RWPE1 (cell line): ENCODE data around the gene SMARCD1.

ENCODE experiments used
- CTCF ChIA-PET: fragments of 350-600 bp; sonication (Branson Sonifier 250); formaldehyde crosslinking; extraction: SDS; loops from one replicate; lab custom pipeline; 2021; lab: Yijun Ruan, JAX
- POLR2A ChIA-PET: fragments of 400-600 bp; formaldehyde crosslinking; extraction: SDS; loops from one replicate; lab custom pipeline; 2020; ENCODE audit warnings: antibody characterized with exemption; ENCODE audit not compliant: low non-redundant PET; lab: Yijun Ruan, JAX
- DNase-seq: peaks from one replicate; pipeline ENCODE4 v3.0.0; 2012; ENCODE audit warnings: low spot score
- H3K27ac ChIP-seq: fragments of 450-650 bp; 2 replicates; pipeline ENCODE4 v1.5.1; 2017
- CTCF ChIP-seq: fragments of 450-650 bp; conservative IDR thresholded peaks from 2 replicates; pipeline ENCODE4 v1.5.1; 2017; ENCODE audit warnings: low read depth, mild to moderate bottlenecking

Gene SMARCD1

DNA sequence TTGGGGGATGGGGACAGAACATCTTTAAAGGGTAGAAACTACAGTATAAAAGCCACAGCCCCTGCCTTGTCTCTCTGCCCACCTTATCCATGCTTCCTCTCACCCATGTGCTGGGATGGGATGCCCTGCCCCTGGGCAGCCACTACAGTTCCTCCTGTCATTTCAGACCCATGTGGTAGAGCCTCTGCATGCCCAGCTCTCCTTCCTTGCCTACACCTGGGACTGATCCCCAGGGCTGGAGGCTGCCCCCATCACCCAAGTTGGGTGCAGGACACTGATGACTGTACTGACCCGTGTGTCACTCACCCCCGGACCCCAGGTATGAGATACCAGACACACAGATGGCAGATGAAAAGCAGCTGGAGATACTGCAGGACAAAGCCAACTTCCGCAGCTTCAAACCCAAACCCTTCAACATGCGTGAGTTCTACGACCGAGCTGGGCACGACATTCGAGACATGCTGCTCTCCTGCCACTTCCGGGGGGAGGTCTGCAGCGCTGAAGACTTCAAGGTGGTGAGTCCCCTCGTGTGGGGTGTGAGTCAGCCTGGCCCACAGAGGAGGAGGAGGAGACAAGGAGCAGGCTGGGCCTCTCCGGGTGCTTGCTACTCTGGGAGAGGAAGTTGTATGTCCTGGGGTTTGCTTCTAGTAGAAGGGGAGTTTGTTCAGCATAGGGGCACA is 25.6 kb upstream of the SMARCD1 start:
- ChIA-PET CTCF (interaction anchor here (0.6 to 4.0 kb wide), 4 partner anchors 11 to 221 kb away, joined by 3 to 18 read pairs (median 10); no protein-coding TSS in a partner anchor), POLR2A (no interaction called here)
- no peak for TF ChIP-seq CTCF
- DNase-seq, result no peak
- peak overlapping the region; percentile 6; the same call in 1 of the 2 replicates for H3K27ac ChIP-seq

- CTCF ChIA-PET, result interaction anchor here (0.6 to 4.0 kb wide), 4 partner anchors 10 to 221 kb away, joined by 3 to 18 read pairs (median 10); no protein-coding TSS in a partner anchor
- peak overlapping the region; percentile 6; the same call in 1 of the 2 replicates for H3K27ac ChIP-seq
- DNase-seq, result no peak
- POLR2A ChIA-PET, result no interaction called here
- TF ChIP-seq CTCF, result no peak
These were observed 25.0 kb upstream of the SMARCD1 start for GRCh38 chr12:50060120-50060468.

DNA sequence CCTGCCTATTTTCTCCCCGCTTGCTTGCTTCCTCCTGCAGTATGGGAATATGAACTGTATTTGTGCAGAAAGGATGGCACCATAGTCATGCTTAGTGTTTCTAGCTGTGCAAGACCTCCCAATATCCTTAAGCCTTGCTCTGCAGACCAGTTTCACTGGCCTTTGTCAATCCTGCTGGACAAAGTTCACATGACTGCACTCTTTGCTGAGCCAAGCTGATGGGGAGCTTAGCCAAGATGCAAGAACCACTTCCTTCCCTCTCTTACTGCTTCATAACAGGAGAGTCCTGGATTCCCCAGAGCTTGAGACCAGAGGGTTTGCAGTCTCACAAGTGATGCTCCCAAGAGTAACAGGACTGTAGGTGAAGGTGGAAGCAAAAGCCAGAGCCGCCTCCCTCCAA is 24.0 kb upstream of the SMARCD1 start:
- no peak for DNase-seq
- ChIA-PET POLR2A (no interaction called here), CTCF (interaction anchor here (1.0 to 4.0 kb wide), 3 partner anchors 9 to 94 kb away, joined by 3 to 18 read pairs (median 14); no protein-coding TSS in a partner anchor)

DNA sequence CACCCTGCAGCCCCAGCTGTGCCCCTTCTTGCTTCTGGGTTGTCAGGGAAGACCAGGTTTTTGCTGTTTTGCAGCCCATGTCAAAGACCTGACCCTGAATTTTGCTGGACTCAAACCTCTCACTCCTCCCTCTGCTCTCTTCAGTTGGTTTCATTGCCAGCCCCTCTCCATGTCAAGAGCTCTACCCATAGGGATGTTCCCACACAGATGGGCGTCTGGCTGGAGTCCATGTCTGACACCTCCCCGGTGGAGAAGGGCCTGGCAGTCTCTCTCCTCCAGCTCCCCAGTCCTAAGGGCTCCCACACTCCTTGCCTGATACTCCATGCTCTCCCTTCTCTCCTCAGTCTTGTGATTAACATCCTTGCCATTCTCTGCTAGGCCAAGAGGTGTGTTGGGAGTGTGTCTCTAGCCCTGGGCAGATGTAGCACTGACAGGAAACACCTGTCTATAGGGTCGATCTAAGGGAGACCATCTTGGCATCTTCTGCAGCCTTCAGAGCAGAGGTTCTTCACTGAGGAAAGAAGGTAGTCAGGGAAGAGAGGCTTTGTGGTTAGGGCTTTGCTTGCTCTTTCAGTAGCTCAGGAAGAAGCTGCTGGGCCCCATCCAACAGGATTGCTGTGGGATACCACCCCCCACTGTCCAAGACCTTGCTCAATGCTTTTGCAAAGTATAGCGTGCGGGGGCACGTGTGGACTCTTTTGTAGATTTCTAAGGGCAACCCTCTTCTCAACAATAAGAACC is 23.0 kb upstream of the SMARCD1 start:
- ChIA-PET POLR2A (no interaction called here), CTCF (interaction anchor here (0.6 to 1.0 kb wide), 2 partner anchors 23 to 81 kb away, joined by 4 to 5 read pairs; no protein-coding TSS in a partner anchor)
- no peak for TF ChIP-seq CTCF
- no peak for DNase-seq
- peak overlapping the region; percentile 85 for H3K27ac ChIP-seq

More for the DNA sequence above, 24.0 kb upstream of the SMARCD1 start:
- H3K27ac ChIP-seq, result no peak overlapping the region
- no peak for TF ChIP-seq CTCF

DNA sequence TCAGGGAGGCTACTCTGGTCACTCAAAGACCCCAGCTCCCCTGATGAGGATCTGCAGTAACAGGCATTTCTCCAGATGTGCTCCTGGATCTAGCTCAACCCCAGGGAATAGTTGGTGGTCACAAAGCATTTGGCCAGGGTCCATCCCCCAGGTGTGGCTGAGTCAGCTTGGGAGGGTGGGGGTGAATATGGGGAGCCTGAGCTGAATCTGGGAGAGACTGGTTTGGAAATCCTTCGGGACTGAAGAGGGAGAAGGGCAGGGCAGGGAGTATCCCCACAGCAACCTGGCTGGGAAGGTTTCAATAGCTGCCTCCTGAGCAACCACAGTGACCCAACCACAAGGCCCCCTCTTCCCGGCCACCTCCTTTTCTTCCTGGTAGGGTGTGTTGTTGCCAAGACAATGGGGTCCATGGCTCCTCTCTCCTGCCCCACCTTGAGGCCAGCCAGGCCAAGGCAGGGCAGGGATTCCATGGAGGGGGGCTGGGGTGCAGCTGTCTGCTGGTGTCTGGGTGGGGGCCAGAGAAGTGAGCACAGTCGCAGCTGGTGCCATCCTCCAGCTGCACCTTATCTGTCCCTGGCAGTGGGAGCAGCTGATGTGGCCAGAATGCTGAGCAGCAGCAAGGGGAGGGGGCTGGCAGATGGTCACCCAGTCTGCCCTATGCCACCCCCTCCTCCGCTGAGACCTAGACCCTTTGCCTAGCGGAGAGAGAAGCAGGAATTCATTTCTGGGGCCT is 22.2 kb upstream of the SMARCD1 start:
- peak overlapping the region; percentile 85 for H3K27ac ChIP-seq
- TF ChIP-seq CTCF, result no peak
- no peak for DNase-seq
- ChIA-PET POLR2A (interaction anchor here (0.6 kb wide), 1 partner anchor 134 kb away, joined by 3 read pairs; no protein-coding TSS in a partner anchor), CTCF (interaction anchor here (0.5 to 1.0 kb wide), 4 partner anchors 24 to 324 kb away, joined by 3 to 5 read pairs (median 4); no protein-coding TSS in a partner anchor)

- TF ChIP-seq CTCF, result no peak
These were observed 19.3 kb upstream of the SMARCD1 start for GRCh38 chr12:50065726-50066310.

More at GRCh38 chr12:50065726-50066310, 19.3 kb upstream of the SMARCD1 start:
- no peak overlapping the region for H3K27ac ChIP-seq
- POLR2A ChIA-PET, result no interaction called here
- no peak for DNase-seq
- CTCF ChIA-PET, result interaction anchor here (0.6 to 2.0 kb wide), 3 partner anchors 95 to 120 kb away, joined by 3 to 7 read pairs (median 3); no protein-coding TSS in a partner anchor
